ENCODE data around the gene RAB11FIP3. TPM values are rescaled to one million over a fixed set of nuclear protein-coding genes. Genes with fewer than 3 reads are reported as not detected.

Gene RAB11FIP3
- total RNA-seq, 1 experiment from 2014 or later: 38.4 TPM

DNA sequence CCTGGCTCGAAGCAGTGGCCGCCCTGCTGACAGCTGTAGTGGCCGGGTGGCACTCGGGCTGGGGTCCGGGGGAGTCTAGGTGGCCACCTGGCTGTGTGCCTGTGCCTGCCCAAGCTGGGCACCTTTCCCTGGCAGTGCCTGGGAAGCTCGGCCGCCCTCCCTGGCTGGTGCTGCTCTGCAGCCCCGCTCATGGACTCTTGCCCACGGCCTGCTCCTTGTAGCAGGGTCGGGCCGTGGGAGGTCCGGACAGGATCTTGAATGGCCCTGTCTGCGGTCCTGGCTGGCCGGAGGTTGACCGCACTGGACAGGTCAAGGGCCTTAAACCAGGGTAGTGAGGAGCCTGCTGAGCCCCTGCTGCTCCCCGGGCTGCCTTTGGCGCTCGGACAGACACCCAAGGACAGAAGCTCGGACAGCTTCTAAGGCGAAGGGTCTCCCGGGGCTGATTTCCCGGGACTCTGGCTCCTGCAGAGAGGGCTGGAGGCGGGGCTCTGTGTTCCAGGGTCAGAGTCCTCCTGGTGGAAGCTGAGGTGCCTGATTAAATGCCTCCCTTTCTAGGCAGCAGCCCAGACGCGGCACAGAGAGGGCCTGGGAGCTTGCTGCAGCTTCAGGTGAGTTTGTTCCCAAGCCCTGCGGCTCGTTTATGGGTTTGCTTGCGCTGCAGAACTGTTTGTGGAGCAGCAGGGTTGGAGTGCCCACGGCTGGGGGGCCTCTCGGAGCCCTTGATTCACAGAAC is 108.1 kb downstream of the RAB11FIP3 start:
- BruUV-seq (replicated peaks): no TSS peak
- CTCF ChIA-PET: no interaction called here
- Histone ChIP-seq H3F3A (ENCODE audit: insufficient read depth, low read depth) (peaks cover 44% of the 10 kb centered on the region; the same call in 1 of the 2 replicates), H3K36me3 (ENCODE audit: low read depth) (no peaks in the 10 kb centered on the region), H2AFZ (no peak overlapping the region), H3K4me3 (no peak overlapping the region), H3K4me2 (no peak overlapping the region), H3K9me3 (ENCODE audit: insufficient read depth, low read depth) (no peaks in the 10 kb centered on the region), H3K4me1 (replicated peaks; ENCODE audit: insufficient read depth) (peaks cover 43% of the 10 kb centered on the region), H3K79me2 (ENCODE audit: low read depth) (peaks cover 95% of the 10 kb centered on the region), H3K9me2 (ENCODE audit: insufficient read depth) (no peaks in the 10 kb centered on the region), H4K20me1 (ENCODE audit: insufficient read depth) (peaks cover 92% of the 10 kb centered on the region), H3K27ac (no peak overlapping the region), H3K27me3 (ENCODE audit: insufficient read depth, low read depth) (no peaks in the 10 kb centered on the region)
- POLR2A ChIA-PET (ENCODE audit: unreplicated experiment): no interaction called here
- no peak for DNase-seq
- intact Hi-C loops (cut with micrococcal nuclease; ENCODE audit: unreplicated experiment): loop anchor here (2.0 kb wide), 3 partner anchors 35 to 133 kb away; partner anchors contain the start of genes DECR2 and PIGQ
- no peak for TF ChIP-seq EZH2 (IDR thresholded peaks at IDR 0.05; ENCODE audit: low read depth)

DNA sequence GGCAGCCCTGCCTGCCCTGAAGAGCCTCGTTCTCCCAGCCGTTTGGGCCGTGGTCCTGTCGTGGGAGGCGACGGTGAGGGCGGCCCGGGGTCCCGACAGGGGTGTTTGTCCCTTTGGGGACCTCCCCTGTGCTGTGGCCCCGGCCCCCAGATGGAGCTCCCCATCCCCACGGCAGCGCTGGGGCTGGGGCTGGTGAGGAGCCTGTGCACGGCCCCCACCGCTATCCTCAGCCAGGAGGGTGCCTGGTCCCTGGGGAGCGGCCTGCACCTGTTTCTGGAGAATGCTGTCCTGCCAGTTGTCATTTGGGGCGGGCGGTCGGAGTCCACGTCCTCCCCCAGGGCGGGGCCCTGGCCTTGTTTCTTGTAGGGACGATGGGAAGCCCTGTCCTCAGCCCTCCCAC is 108.7 kb downstream of the RAB11FIP3 start:
- Histone ChIP-seq H3K36me3 (ENCODE audit: low read depth) (no peaks in the 10 kb centered on the region), H3F3A (ENCODE audit: insufficient read depth, low read depth) (peaks cover 38% of the 10 kb centered on the region; the same call in 1 of the 2 replicates), H3K79me2 (ENCODE audit: low read depth) (peaks cover 95% of the 10 kb centered on the region), H4K20me1 (ENCODE audit: insufficient read depth) (peaks cover 91% of the 10 kb centered on the region), H3K27me3 (ENCODE audit: insufficient read depth, low read depth) (no peaks in the 10 kb centered on the region), H3K4me2 (peak overlapping the region; percentile 55), H3K4me1 (replicated peaks; ENCODE audit: insufficient read depth) (peaks cover 40% of the 10 kb centered on the region), H3K9me3 (ENCODE audit: insufficient read depth, low read depth) (no peaks in the 10 kb centered on the region), H3K27ac (peak overlapping the region; percentile 66; the same call in 1 of the 2 replicates), H2AFZ (no peak overlapping the region), H3K4me3 (no peak overlapping the region), H3K9me2 (ENCODE audit: insufficient read depth) (no peaks in the 10 kb centered on the region)
- BruUV-seq (replicated peaks): no TSS peak
- TF ChIP-seq, protein P1, sequence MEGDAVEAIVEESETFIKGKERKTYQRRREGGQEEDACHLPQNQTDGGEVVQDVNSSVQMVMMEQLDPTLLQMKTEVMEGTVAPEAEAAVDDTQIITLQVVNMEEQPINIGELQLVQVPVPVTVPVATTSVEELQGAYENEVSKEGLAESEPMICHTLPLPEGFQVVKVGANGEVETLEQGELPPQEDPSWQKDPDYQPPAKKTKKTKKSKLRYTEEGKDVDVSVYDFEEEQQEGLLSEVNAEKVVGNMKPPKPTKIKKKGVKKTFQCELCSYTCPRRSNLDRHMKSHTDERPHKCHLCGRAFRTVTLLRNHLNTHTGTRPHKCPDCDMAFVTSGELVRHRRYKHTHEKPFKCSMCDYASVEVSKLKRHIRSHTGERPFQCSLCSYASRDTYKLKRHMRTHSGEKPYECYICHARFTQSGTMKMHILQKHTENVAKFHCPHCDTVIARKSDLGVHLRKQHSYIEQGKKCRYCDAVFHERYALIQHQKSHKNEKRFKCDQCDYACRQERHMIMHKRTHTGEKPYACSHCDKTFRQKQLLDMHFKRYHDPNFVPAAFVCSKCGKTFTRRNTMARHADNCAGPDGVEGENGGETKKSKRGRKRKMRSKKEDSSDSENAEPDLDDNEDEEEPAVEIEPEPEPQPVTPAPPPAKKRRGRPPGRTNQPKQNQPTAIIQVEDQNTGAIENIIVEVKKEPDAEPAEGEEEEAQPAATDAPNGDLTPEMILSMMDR (conservative IDR thresholded peaks at IDR 0.05): no peak
- TF ChIP-seq EZH2 (IDR thresholded peaks at IDR 0.05; ENCODE audit: low read depth): no peak
- peak; percentile 41 to 69 for DNase-seq
- ChIA-PET CTCF (no interaction called here), POLR2A (ENCODE audit: unreplicated experiment) (no interaction called here)
- intact Hi-C loops (cut with micrococcal nuclease; ENCODE audit: unreplicated experiment): loop anchor here (2.0 kb wide), 3 partner anchors 35 to 133 kb away; partner anchors contain the start of genes DECR2 and PIGQ

DNA sequence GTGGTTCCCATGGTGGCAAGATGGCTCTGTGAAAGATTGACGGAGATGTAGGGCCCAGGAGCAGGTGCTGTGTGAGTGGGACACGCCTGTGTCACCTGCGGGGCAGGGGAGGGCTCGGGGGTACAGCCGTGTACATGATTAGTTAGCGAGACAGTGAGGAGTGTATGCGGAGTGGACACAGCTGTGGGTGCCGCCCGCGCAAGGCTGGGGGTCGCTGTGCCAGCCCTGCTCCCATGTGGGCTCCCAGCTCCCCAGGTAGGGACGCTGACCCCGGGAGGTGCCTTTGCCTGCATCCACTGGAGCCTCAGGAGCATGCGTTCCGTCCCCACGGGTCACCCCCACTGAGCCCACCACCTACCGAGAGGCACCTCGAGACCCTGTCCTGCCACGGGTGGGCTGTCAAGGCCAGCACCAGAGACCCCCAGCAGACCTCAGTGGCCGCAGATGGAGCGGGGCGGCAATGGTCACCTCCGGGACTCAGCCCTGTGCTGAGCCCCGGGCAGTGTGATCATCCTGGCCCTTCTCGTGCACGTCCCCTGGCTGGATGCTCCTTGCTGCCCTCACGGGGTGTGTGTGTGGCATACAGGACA is 109.5 kb downstream of the RAB11FIP3 start:
- peaks cover 95% of the 10 kb centered on the region for H3K79me2 ChIP-seq (ENCODE audit: low read depth)
- no peak overlapping the region for H2AFZ ChIP-seq
- H3K27me3 ChIP-seq (ENCODE audit: insufficient read depth, low read depth): no peaks in the 10 kb centered on the region
- TF ChIP-seq, protein P1 (conservative IDR thresholded peaks at IDR 0.05): no peak; the same call in 1 of the 2 replicates
- TF ChIP-seq EZH2 (IDR thresholded peaks at IDR 0.05; ENCODE audit: low read depth): no peak
- no peaks in the 10 kb centered on the region for H3K9me3 ChIP-seq (ENCODE audit: insufficient read depth, low read depth)
- peak overlapping the region; percentile 55 for H3K4me2 ChIP-seq
- peak overlapping the region; percentile 66 for H3K27ac ChIP-seq
- POLR2A ChIA-PET (ENCODE audit: unreplicated experiment): interaction anchor here (0.7 to 1.0 kb wide), 2 partner anchors 9 to 34 kb away, joined by 3 to 5 read pairs; no protein-coding TSS in a partner anchor
- intact Hi-C loops (cut with micrococcal nuclease; ENCODE audit: unreplicated experiment): loop anchor here (2.0 kb wide), 3 partner anchors 34 to 134 kb away; partner anchors contain the start of genes DECR2 and PIGQ
- CTCF ChIA-PET: interaction anchor here (0.6 kb wide), 1 partner anchor 143 kb away, joined by 3 read pairs; no protein-coding TSS in a partner anchor
- H3F3A ChIP-seq (ENCODE audit: insufficient read depth, low read depth): peaks cover 34% of the 10 kb centered on the region; the same call in 1 of the 2 replicates
- peaks cover 91% of the 10 kb centered on the region for H4K20me1 ChIP-seq (ENCODE audit: insufficient read depth)
- BruUV-seq (replicated peaks): no TSS peak
- no peaks in the 10 kb centered on the region for H3K36me3 ChIP-seq (ENCODE audit: low read depth)
- H3K9me2 ChIP-seq (ENCODE audit: insufficient read depth): no peaks in the 10 kb centered on the region
- no peak overlapping the region for H3K4me3 ChIP-seq
- H3K4me1 ChIP-seq (replicated peaks; ENCODE audit: insufficient read depth): peaks cover 33% of the 10 kb centered on the region
- DNase-seq: no peak

Measured in PC-9 (cell line).